Activated naive CD8-positive, alpha-beta T cell treated with anti-CD3 and anti-CD28 coated beads, Interleukin-2, amount 10 ng/mL, durations not matched to agents 7 days and 5 days (primary cell): ENCODE measurements around the gene TRMT11. TPM values are rescaled to one million over a fixed set of nuclear protein-coding genes. Genes with fewer than 3 reads are reported as not detected.

Experiments used
- total RNA-seq, 2 experiments: library from RNA; stranded (reverse); gene quantifications; one replicate each; pipeline ENCODE4 v1.2.3, GENCODE V29; 2021

TRMT11 gene
- total RNA-seq, 2 experiments from 2014 or later, result 24.7 to 25.1 TPM

Other genes starting within 250 kb of the TRMT11 start
- under 1 TPM; 0.11 to 0.22 TPM for gene HEY2, start 236.9 kb upstream of the TRMT11 start, total RNA-seq
- gene NCOA7, start 195.6 kb upstream of the TRMT11 start, total RNA-seq, result 10 to 100 TPM; 51.1 to 58.6 TPM
- gene HINT3, start 29.8 kb upstream of the TRMT11 start, total RNA-seq, result 10 to 100 TPM; 10.6 to 10.8 TPM